Neural cell (in vitro differentiated cells): Measurements from ENCODE around the gene BFSP2. TPM values are rescaled to one million over a fixed set of nuclear protein-coding genes. Genes with fewer than 3 reads are reported as not detected.

ENCODE experiments used
- H2AFZ ChIP-seq: fragments of 200-600, 300-800 bp; sonication (generic), shearing (Covaris generic); 2 replicates; pipeline ENCODE4 v1.6.0; 2014; ENCODE audit warnings: low read depth, mild to moderate bottlenecking, antibody characterized with exemption, low read length, moderate library complexity
- H3F3A ChIP-seq: fragments of 200-600 bp; shearing (Covaris generic); 2 replicates; pipeline ENCODE4 v1.6.1; 2016; ENCODE audit warnings: mild to moderate bottlenecking, moderate library complexity, mixed read lengths, antibody characterized with exemption, low read length; ENCODE audit not compliant: insufficient read depth, poor library complexity, severe bottlenecking
- H3K27ac ChIP-seq: fragments of 200-600, 300-800 bp; sonication (generic), shearing (Covaris generic); 2 replicates; pipeline ENCODE4 v1.5.1; 2014; ENCODE audit warnings: mild to moderate bottlenecking, low read length, moderate library complexity
- H3K27me3 ChIP-seq: fragments of 300-800, 200-600 bp; sonication (generic), shearing (Covaris generic); 2 replicates; pipeline ENCODE4 v1.6.0; 2014; ENCODE audit warnings: mild to moderate bottlenecking, low read depth, low read length, moderate library complexity; ENCODE audit not compliant: insufficient read depth
- H3K36me3 ChIP-seq: fragments of 300-800, 200-600 bp; sonication (generic), shearing (Covaris generic); 2 replicates; pipeline ENCODE4 v1.5.1; 2014; ENCODE audit warnings: mild to moderate bottlenecking, antibody characterized with exemption, low read length, moderate library complexity; ENCODE audit not compliant: insufficient read depth
- H3K4me2 ChIP-seq: fragments of 300-800, 200-600 bp; sonication (generic), shearing (Covaris generic); 2 replicates; pipeline ENCODE4 v1.6.0; 2014; ENCODE audit warnings: mild to moderate bottlenecking, low read length
- H3K4me3 ChIP-seq: fragments of 300-800, 200-600 bp; sonication (generic), shearing (Covaris generic); 2 replicates; pipeline ENCODE4 v1.5.1; 2014; ENCODE audit warnings: mild to moderate bottlenecking, low read length, moderate library complexity
- H3K79me2 ChIP-seq: fragments of 200-600 bp; shearing (Covaris generic); replicated peaks from 2 replicates; pipeline ENCODE4 v1.6.0; 2014; ENCODE audit warnings: mild to moderate bottlenecking, low read length, moderate library complexity; ENCODE audit not compliant: insufficient read depth
- H3K9ac ChIP-seq: fragments of 300-800, 200-600 bp; sonication (generic), shearing (Covaris generic); 2 replicates; pipeline ENCODE4 v1.6.1; 2016; ENCODE audit warnings: mild to moderate bottlenecking, low read length, mixed read lengths
- H3K9me2 ChIP-seq: fragments of 200-600 bp; shearing (Covaris generic); 2 replicates; pipeline ENCODE4 v1.6.1; 2016; ENCODE audit warnings: mild to moderate bottlenecking, low read length, mixed read lengths; ENCODE audit not compliant: insufficient read depth
- H3K9me3 ChIP-seq: fragments of 200-600, 300-800 bp; sonication (generic), shearing (Covaris generic); 2 replicates; pipeline ENCODE4 v1.6.1; 2016; ENCODE audit warnings: mild to moderate bottlenecking, mixed run types, low read length, moderate library complexity, mixed read lengths
- H4K20me1 ChIP-seq: fragments of 200-600 bp; shearing (Covaris generic); 2 replicates; pipeline ENCODE4 v1.6.1; 2016; ENCODE audit warnings: mild to moderate bottlenecking, mixed run types; ENCODE audit not compliant: insufficient read depth
- CTCF ChIP-seq: fragments of 450-650 bp; IDR thresholded peaks from 2 replicates; pipeline ENCODE4 v1.5.1; 2014; ENCODE audit warnings: antibody characterized with exemption, mild to moderate bottlenecking, moderate library complexity; ENCODE audit not compliant: poor library complexity, severe bottlenecking
- EP300 ChIP-seq: fragments of 450-650 bp; conservative IDR thresholded peaks from 2 replicates; pipeline ENCODE4 v1.6.1; 2014; ENCODE audit warnings: antibody characterized with exemption, mild to moderate bottlenecking, moderate library complexity; ENCODE audit not compliant: poor library complexity, severe bottlenecking
- EZH2 ChIP-seq: fragments of 200-600, 300-800 bp; shearing (Covaris generic), sonication (generic); IDR thresholded peaks from 2 replicates; pipeline ENCODE4 v1.6.1; 2014; ENCODE audit warnings: antibody characterized with exemption, low read length, borderline replicate concordance, mild to moderate bottlenecking; ENCODE audit not compliant: insufficient read depth, poor library complexity, severe bottlenecking
- MXI1 ChIP-seq: fragments of 450-650 bp; conservative IDR thresholded peaks from 2 replicates; pipeline ENCODE4 v1.6.1; 2014; ENCODE audit warnings: antibody characterized with exemption, mild to moderate bottlenecking; ENCODE audit not compliant: poor library complexity, severe bottlenecking
- POLR2AphosphoS5 ChIP-seq: IDR thresholded peaks from 2 replicates; pipeline ENCODE4 v1.6.1; 2012
- RAD21 ChIP-seq: fragments of 450-650 bp; conservative IDR thresholded peaks from 2 replicates; pipeline ENCODE4 v1.6.1; 2014; ENCODE audit warnings: antibody characterized with exemption, mild to moderate bottlenecking, moderate library complexity
- REST ChIP-seq: IDR thresholded peaks from 2 replicates; pipeline ENCODE4 v1.6.1; 2012; ENCODE audit warnings: borderline replicate concordance
- SMC3 ChIP-seq: fragments of 450-650 bp; conservative IDR thresholded peaks from 2 replicates; pipeline ENCODE4 v1.6.1; 2014; ENCODE audit warnings: antibody characterized with exemption, mild to moderate bottlenecking, moderate library complexity; ENCODE audit not compliant: poor library complexity
- TAF1 ChIP-seq: IDR thresholded peaks from 2 replicates; pipeline ENCODE4 v1.6.1; 2012; ENCODE audit warnings: low read depth
- polyA plus RNA-seq: library from polyadenylated mRNA; depleted of rRNA; stranded (reverse); fragments of >200 nt; gene quantifications from 2 replicates; pipeline ENCODE4 v1.2.3, GENCODE V29; 2014

BFSP2 gene
- polyA plus RNA-seq, 1 donor from 2014 or later = not detected

- Histone ChIP-seq H4K20me1 (no peaks in the 10 kb centered on the region), H3K9me3 (no peaks in the 10 kb centered on the region), H3K4me3 (no peak overlapping the region), H3K9me2 (no peaks in the 10 kb centered on the region), H3K27ac (no peak overlapping the region), H3F3A (no peaks in the 10 kb centered on the region), H3K79me2 (no peaks in the 10 kb centered on the region), H3K36me3 (no peaks in the 10 kb centered on the region), H3K27me3 (no peaks in the 10 kb centered on the region), H3K9ac (no peak overlapping the region), H2AFZ (no peak overlapping the region), H3K4me2 (no peak overlapping the region)
- TF ChIP-seq SMC3 (no peak), POLR2AphosphoS5 (no peak), MXI1 (no peak), REST (no peak), CTCF (no peak), RAD21 (no peak), TAF1 (no peak), EZH2 (no peak), EP300 (no peak)
Observed at GRCh38 chr3:133390715-133391114, 9.1 kb upstream of the BFSP2 start.

- no peaks in the 10 kb centered on the region for H3K27me3 ChIP-seq
- no peaks in the 10 kb centered on the region for H3K9me2 ChIP-seq
- no peak overlapping the region for H3K4me3 ChIP-seq
- H2AFZ ChIP-seq = no peak overlapping the region
- H3K9me3 ChIP-seq = no peaks in the 10 kb centered on the region
- H4K20me1 ChIP-seq = no peaks in the 10 kb centered on the region
- H3K9ac ChIP-seq = no peak overlapping the region
- H3K4me2 ChIP-seq = no peak overlapping the region
- no peaks in the 10 kb centered on the region for H3K79me2 ChIP-seq
- H3K36me3 ChIP-seq = no peaks in the 10 kb centered on the region
- no peak overlapping the region for H3K27ac ChIP-seq
- no peaks in the 10 kb centered on the region for H3F3A ChIP-seq
- TF ChIP-seq RAD21 (no peak), CTCF (no peak), TAF1 (no peak), SMC3 (no peak), POLR2AphosphoS5 (no peak), EZH2 (no peak), REST (no peak), EP300 (no peak), MXI1 (no peak)
Observed at GRCh38 chr3:133393204-133393603, 6.7 kb upstream of the BFSP2 start.
